ENCODE results near the gene GDAP2. TPM values are rescaled to one million over a fixed set of nuclear protein-coding genes. Genes with fewer than 3 reads are reported as not detected.

Gene GDAP2, protein sequence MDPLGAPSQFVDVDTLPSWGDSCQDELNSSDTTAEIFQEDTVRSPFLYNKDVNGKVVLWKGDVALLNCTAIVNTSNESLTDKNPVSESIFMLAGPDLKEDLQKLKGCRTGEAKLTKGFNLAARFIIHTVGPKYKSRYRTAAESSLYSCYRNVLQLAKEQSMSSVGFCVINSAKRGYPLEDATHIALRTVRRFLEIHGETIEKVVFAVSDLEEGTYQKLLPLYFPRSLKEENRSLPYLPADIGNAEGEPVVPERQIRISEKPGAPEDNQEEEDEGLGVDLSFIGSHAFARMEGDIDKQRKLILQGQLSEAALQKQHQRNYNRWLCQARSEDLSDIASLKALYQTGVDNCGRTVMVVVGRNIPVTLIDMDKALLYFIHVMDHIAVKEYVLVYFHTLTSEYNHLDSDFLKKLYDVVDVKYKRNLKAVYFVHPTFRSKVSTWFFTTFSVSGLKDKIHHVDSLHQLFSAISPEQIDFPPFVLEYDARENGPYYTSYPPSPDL
- total RNA-seq (2022; extraction: Qiagen RNA extraction; ENCODE audit: low read depth), result 7.4 to 10.2 TPM (median 9.3 TPM) in 5 replicates

GRCh38 chr1:117929343-117930172, at the start of gene GDAP2, which contains the start of gene WDR3:
Gene GDAP2 (minus strand): TSS chr1:117929621. CDS start chr1:117920357, 9,264 bp downstream.
Gene WDR3 (plus strand): TSS chr1:117929739. CDS start chr1:117933320, 3,581 bp downstream.

Other genes starting within 250 kb of the GDAP2 start
- gene WDR3, start 118 bp upstream of the GDAP2 start, total RNA-seq (2022; extraction: Qiagen RNA extraction; ENCODE audit: low read depth), result 34.8 to 41.8 TPM (median 40.4 TPM) in 5 replicates

Data from A549 treated with DMSO at 1 μM for 4 hours (cell line).